Measurements from ENCODE around the gene CECR2.
"Not testable (repeated sequence)": the region's sequence is repeated elsewhere in the genome, so short reads cannot be mapped to it uniquely, and the experiment has no call there.

CECR2 gene

DNA sequence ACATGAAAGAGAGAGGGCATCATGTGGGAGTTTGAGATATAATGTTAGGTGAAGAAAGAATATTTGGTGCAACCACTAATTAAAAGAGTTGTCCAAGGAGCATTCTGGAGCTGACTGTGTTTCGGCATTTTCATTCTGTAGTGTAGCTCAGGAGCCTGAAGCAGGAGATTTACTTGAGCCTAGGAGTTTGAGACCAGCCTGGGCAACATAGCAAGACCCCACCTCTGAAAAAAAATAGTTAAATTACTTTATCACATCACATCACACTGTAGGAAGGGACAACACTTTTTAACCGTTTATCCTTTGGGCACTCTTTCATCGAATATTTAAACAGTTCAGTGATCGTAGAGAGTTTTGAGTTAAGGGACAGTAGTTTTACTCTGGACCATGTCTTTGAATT lies 143.7 kb downstream of the CECR2 start:
- no peak for ATAC-seq
- TF ChIP-seq TSHZ2 (CRISPR knock-in tag; IDR thresholded peaks at IDR 0.05) (no peak), ZFP3 (CRISPR knock-in tag; IDR thresholded peaks at IDR 0.05) (no peak), TCF4 (CRISPR knock-in tag; IDR thresholded peaks at IDR 0.05; ENCODE audit: borderline replicate concordance) (no peak)

DNA sequence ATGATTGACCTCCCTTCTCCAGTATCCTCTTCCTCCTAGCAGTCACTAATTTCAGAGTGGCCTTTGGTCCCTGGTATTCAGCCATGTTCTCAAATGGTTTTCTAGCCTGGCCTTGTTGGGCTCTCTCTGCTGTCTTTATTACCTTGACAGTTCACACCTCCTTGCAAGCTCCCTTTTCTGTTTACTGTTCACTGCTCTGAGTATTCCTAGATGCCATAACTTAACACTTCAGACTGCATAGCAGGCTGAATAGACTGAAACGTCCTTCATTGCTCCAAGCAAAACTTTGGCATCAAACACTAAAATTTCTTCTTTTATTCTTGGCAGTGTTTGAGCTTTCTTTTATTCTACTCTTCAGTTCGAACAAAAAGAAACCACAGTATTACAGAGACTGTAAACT lies 144.4 kb downstream of the CECR2 start:
- TF ChIP-seq ISL1 (CRISPR knock-in tag; IDR thresholded peaks at IDR 0.05) (no peak), BACH2 (CRISPR knock-in tag; IDR thresholded peaks at IDR 0.05; ENCODE audit: borderline replicate concordance) (no peak), TCF4 (CRISPR knock-in tag; IDR thresholded peaks at IDR 0.05; ENCODE audit: borderline replicate concordance) (no peak), ESRRG (CRISPR knock-in tag; IDR thresholded peaks at IDR 0.05) (no peak), POU6F1 (CRISPR knock-in tag; IDR thresholded peaks at IDR 0.05; ENCODE audit: borderline replicate concordance, low read depth) (no peak), ZNF8 (CRISPR knock-in tag; IDR thresholded peaks at IDR 0.05) (no peak), TOX (CRISPR knock-in tag; IDR thresholded peaks at IDR 0.05; ENCODE audit: borderline replicate concordance) (no peak), CSDC2 (CRISPR knock-in tag; IDR thresholded peaks at IDR 0.05) (no peak), ARNTL (CRISPR knock-in tag; IDR thresholded peaks at IDR 0.05; ENCODE audit: borderline replicate concordance, low read depth) (no peak)
- TF ChIP-seq, protein P1, sequence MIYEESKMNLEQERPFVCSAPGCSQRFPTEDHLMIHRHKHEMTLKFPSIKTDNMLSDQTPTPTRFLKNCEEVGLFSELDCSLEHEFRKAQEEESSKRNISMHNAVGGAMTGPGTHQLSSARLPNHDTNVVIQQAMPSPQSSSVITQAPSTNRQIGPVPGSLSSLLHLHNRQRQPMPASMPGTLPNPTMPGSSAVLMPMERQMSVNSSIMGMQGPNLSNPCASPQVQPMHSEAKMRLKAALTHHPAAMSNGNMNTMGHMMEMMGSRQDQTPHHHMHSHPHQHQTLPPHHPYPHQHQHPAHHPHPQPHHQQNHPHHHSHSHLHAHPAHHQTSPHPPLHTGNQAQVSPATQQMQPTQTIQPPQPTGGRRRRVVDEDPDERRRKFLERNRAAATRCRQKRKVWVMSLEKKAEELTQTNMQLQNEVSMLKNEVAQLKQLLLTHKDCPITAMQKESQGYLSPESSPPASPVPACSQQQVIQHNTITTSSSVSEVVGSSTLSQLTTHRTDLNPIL (CRISPR knock-in tag; IDR thresholded peaks at IDR 0.05; ENCODE audit: low read depth) = no peak
- ATAC-seq = no peak

DNA sequence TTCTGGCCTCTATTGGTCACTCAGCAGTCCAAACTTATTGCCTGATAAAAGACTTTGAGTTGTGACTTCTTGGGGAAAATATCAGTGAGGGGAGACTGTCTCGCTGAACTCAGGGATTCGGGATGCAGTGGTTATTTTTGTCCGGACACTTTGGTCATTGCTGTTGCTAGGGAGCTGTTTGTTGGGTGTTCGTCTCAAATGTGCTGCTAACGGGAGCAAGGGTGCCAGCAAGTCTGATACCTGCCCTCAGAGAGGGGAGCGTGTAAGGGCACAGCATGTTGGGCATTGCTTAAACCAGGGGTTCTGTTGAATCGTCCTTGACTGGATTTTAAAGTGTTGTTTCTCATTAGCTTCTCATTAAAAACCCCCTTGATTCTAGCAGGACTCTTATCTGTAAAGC lies 144.8 kb downstream of the CECR2 start:
- no peak for ATAC-seq
- no peak for TF ChIP-seq ZNF70 (CRISPR knock-in tag; IDR thresholded peaks at IDR 0.05)
- TF ChIP-seq GLIS3 (CRISPR knock-in tag; IDR thresholded peaks at IDR 0.05) = no peak
- TF ChIP-seq ESRRG (CRISPR knock-in tag; IDR thresholded peaks at IDR 0.05) = no peak
- TF ChIP-seq TOX (CRISPR knock-in tag; IDR thresholded peaks at IDR 0.05; ENCODE audit: borderline replicate concordance) = no peak
- no peak for TF ChIP-seq POU6F1 (CRISPR knock-in tag; IDR thresholded peaks at IDR 0.05; ENCODE audit: borderline replicate concordance, low read depth)
- TF ChIP-seq ZFP30 (CRISPR knock-in tag; IDR thresholded peaks at IDR 0.05) = no peak
- TF ChIP-seq TCF4 (CRISPR knock-in tag; IDR thresholded peaks at IDR 0.05; ENCODE audit: borderline replicate concordance) = no peak
- no peak for TF ChIP-seq CSDC2 (CRISPR knock-in tag; IDR thresholded peaks at IDR 0.05)
- no peak for TF ChIP-seq ISL1 (CRISPR knock-in tag; IDR thresholded peaks at IDR 0.05)
- TF ChIP-seq CSRNP3 (CRISPR knock-in tag; IDR thresholded peaks at IDR 0.05) = no peak
- no peak for TF ChIP-seq ZNF8 (CRISPR knock-in tag; IDR thresholded peaks at IDR 0.05)
- no peak for TF ChIP-seq OSR1 (CRISPR knock-in tag; IDR thresholded peaks at IDR 0.05)
- no peak for TF ChIP-seq ARNTL (CRISPR knock-in tag; IDR thresholded peaks at IDR 0.05; ENCODE audit: borderline replicate concordance, low read depth)

DNA sequence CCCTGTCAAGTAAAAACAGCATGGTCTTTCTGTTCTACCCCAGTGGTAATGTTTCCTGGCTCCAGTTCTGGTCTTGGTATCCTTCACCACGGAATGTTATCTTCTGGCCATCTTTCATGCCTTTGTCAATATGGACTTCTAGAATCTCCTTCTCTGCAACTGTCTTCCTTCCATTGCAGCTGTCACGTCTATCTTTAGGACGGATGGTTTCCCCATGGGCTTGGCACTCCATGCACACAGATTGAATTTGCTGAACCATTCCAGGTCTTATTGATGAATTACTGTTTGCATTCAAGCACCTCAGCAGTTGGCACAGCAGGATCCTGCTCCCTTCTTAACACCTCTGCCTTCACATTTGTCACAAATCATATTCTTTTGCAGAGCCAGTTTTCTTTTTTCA lies 149.1 kb downstream of the CECR2 start:
- TF ChIP-seq CSDC2 (CRISPR knock-in tag; IDR thresholded peaks at IDR 0.05) (no peak), ESRRG (CRISPR knock-in tag; IDR thresholded peaks at IDR 0.05) (no peak), OSR1 (CRISPR knock-in tag; IDR thresholded peaks at IDR 0.05) (no peak), ZNF70 (CRISPR knock-in tag; IDR thresholded peaks at IDR 0.05) (no peak)
- TF ChIP-seq, protein P2, sequence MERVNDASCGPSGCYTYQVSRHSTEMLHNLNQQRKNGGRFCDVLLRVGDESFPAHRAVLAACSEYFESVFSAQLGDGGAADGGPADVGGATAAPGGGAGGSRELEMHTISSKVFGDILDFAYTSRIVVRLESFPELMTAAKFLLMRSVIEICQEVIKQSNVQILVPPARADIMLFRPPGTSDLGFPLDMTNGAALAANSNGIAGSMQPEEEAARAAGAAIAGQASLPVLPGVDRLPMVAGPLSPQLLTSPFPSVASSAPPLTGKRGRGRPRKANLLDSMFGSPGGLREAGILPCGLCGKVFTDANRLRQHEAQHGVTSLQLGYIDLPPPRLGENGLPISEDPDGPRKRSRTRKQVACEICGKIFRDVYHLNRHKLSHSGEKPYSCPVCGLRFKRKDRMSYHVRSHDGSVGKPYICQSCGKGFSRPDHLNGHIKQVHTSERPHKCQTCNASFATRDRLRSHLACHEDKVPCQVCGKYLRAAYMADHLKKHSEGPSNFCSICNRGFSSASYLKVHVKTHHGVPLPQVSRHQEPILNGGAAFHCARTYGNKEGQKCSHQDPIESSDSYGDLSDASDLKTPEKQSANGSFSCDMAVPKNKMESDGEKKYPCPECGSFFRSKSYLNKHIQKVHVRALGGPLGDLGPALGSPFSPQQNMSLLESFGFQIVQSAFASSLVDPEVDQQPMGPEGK (CRISPR knock-in tag; IDR thresholded peaks at IDR 0.05; ENCODE audit: borderline replicate concordance) = no peak
- no peak for ATAC-seq

- ATAC-seq = not testable (repeated sequence)
These were observed 152.7 kb downstream of the CECR2 start for GRCh38 chr22:17521971-17522370.

All from SK-N-SH treated with all-trans-retinoic acid at 6 μM for 48 hours (cell line).